HG03571 (cell line): ENCODE results near the gene CEP43.

Experiments
- ATAC-seq: cut with Tn5 transposase; IDR thresholded peaks from one replicate; pipeline ENCODE4 v1.9.1; 2021; ENCODE audit not compliant: unreplicated experiment

The CEP43 gene

GRCh38 chr6:166966268-166966667 is 32.9 kb upstream of the CEP43 start:
- no peak for ATAC-seq

GRCh38 chr6:166969390-166970002 is 29.7 kb upstream of the CEP43 start:
- ATAC-seq, result no peak

DNA sequence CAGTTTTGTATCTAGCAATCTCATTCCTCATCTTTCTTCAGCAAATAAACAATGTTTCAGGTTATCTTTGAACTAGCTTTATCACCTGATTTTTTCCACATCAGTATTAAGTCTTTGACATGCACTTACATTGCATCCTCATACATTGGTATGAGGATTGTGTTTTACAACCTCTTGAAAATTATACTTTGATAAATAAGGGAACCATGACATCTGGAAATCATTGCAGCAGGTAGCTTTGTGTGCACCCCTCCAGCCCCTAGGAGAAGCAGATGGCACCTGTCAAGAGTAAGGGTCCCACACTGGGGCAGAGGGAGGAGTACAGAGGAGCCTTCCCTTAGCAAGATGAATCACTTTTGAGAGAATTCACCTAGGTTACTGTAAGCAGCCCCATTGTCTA is 29.1 kb upstream of the CEP43 start:
- no peak for ATAC-seq

GRCh38 chr6:166970776-166971175 is 28.4 kb upstream of the CEP43 start:
- ATAC-seq, result no peak

GRCh38 chr6:166971271-166971670 is 27.9 kb upstream of the CEP43 start:
- no peak for ATAC-seq

- ATAC-seq, result no peak
Measured at GRCh38 chr6:166972101-166972500, 27.1 kb upstream of the CEP43 start.

GRCh38 chr6:166976636-166977035 is 22.6 kb upstream of the CEP43 start:
- no peak for ATAC-seq

DNA sequence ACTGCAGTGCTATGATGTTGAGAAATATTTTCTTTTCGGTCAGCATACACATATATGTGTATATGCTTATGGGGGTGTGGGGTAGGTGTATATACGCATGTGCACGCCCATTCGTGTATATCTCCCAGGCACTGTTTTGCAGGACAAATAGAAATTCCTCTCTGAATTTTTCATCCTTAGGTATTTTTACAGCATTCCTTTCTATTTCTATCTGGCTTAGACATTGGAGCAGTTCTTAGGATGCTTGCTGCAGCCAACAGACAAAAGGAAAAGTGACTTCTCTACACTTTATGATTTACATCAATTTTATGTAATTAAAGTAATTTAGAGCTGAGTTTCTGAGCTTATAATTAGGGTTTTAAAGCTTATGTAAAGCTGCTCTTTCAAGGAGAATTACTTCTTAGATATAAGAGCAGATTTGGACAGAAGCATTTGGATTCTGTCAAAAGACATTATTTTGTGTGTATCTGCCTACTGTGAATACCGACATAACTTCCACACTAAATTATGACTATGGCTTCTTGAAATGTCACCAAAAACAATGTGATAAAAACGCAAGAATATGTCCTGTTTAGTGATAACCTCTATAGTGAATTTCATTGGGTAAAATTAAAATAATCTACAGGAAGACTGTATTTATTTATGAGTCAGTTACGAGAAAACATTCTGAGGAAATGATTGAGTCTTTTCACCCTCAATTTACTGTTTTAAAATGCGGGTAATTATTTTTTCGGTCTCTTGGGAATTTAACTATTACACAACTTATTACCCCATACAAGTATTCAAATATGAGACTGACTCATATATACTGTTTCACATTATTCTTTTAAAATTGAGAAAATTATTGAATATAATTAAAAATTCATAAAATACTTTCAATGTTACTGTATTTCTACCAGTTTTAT is 21.3 kb upstream of the CEP43 start:
- ATAC-seq, result no peak

DNA sequence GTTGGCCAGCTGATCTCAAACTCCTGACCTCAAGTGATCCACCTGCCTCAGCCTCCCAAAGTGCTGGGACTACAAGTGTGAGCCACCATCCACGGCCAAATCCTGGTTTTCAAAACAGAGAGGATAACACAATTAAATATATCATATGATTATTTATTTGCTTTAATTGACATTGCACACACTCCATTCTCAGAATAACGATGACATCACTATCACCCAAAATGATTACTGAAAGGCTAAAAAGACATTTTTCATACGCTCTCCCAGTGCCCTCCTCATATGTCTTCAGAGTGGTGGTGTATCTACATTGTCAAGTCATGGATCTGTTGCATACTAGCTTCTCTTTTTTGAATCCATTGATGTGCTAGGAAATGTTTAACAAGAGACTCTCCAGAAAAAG is 18.5 kb upstream of the CEP43 start:
- no peak for ATAC-seq

DNA sequence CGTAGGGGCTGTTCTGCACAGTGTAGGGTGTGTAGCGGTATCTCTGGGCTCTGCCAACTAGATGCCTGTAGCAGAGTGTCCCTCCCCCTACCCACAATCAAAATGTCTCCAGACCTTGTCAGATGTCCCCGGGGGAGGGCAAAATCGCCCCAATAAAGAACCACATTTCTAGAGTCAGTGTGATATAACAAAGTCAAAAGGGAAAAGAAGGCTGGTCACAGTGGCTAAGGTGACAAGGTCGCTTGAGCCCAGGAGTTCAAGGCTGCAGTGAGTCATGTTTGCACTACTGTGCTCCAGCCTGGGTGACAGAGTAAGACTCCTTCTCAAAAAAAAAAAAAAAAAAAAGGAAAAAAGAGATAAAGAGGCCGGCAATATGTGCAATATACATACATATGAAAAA is 11.7 kb upstream of the CEP43 start:
- ATAC-seq, result no peak

DNA sequence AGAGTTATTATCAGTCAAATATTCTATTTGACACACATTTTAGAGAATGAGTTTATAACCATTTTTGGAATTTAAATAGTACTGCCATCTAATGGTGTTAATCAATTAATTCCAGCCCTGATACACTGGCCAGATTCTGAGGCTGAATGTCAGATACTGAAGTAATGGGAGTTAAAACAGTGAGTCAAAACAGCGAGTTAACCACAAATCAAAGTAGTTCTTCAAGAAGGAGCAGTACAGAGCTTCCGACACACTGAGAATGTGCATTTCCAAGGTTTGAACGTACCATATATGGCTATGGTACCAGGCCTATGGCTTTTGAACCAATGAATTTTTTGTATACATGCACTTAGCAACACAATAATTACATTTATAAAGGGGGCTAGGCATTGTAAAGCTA is 11.3 kb upstream of the CEP43 start:
- ATAC-seq, result no peak

GRCh38 chr6:166988674-166989201 is 10.5 kb upstream of the CEP43 start:
- no peak for ATAC-seq

GRCh38 chr6:166989427-166990032 is 9.7 kb upstream of the CEP43 start:
- peak; percentile 66 for ATAC-seq

GRCh38 chr6:166996406-166996805 is 2.8 kb upstream of the CEP43 start:
- ATAC-seq, result no peak

DNA sequence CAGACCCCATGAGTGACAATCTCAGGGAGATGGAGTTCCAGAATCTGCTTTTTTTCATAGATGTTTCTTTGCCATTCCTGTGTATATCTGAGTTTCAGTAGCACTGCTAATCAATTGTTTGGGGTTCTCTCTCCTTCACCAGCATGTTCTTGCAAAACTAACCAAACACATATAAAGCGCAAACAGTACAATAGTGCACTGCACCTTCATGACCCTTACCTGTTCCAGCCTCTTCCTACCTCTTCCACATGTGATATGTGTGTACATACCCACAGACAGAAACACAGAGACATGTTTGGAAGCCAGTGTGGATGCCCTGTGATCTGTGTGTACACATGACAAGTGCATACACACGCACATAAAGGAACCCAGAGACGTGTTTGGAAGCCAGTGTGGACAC is 1.8 kb upstream of the CEP43 start:
- no peak for ATAC-seq

DNA sequence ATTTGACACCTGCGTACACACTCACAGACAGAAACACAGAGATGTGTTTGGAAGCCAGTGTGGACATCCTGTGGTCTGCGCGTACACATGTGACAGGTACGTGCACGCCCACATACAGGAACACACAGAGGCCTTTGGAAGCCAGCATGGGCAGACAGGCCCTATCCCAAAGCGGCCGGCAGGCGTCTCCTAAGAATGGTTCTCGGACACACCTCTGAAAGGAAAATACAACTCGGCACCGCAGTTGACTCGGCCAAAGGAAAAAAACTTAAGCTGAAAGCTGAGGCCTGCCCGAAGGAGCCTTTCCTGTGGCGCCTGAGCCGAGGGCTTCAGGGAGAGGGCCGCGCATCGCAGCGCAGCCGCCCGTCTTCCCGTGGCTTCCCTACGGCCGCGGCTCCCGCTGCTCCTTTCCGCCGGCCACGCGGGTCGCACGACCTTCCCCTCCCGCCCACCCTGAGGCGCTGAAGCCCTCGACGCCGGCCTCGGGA is 1.4 kb upstream of the CEP43 start:
- ATAC-seq, result peak; percentile 23

GRCh38 chr6:166998256-166999144 is 697 bp upstream of the CEP43 start:
- peak; percentile 6 for ATAC-seq

- ATAC-seq, result no peak
Measured at GRCh38 chr6:166999884-167000253, 672 bp downstream of the CEP43 start.

DNA sequence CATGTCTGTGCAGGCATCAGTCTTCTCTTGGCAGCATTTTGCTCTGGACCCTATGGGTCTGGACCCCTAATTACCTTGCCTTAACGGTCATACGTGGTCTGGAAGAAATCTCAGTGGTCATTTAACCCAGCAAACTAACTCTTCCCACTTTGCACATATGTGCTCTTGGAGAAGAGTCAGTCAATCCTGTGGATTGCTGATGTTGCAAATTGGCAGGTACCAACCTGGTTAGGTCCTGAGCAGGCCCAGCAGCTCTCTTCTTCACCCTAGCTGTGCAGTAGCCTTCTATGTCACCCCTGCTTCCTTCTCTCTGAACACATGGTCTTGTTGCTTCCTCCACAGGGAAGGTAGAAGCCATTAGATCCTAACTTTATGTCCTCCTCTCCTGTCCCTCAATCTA is 1.6 kb downstream of the CEP43 start:
- ATAC-seq, result no peak

- no peak for ATAC-seq
Measured at GRCh38 chr6:167005350-167006159, 6.4 kb downstream of the CEP43 start.
